KMS-11 (cell line): ENCODE data around the gene HERC6.

Experiments
- H2AFZ ChIP-seq: fragments of 200-600 bp; sonication (generic); 2 replicates; pipeline ENCODE4 v1.6.1; 2016; ENCODE audit warnings: antibody characterized with exemption, mixed run types, low read depth
- H3K27ac ChIP-seq: fragments of 200-600 bp; sonication (generic); 2 replicates; pipeline ENCODE4 v1.6.1; 2016; ENCODE audit warnings: mild to moderate bottlenecking, mixed run types
- H3K27me3 ChIP-seq: fragments of 200-600 bp; sonication (generic); 2 replicates; pipeline ENCODE4 v1.6.1; 2017; ENCODE audit warnings: mild to moderate bottlenecking, low read depth, mixed run types, moderate library complexity; ENCODE audit not compliant: insufficient read depth
- H3K36me3 ChIP-seq: fragments of 200-600 bp; sonication (generic); 2 replicates; pipeline ENCODE4 v1.6.1; 2017; ENCODE audit warnings: mild to moderate bottlenecking, mixed run types; ENCODE audit not compliant: insufficient read depth
- H3K4me1 ChIP-seq: fragments of 200-600 bp; sonication (generic); 2 replicates; pipeline ENCODE4 v1.6.1; 2016; ENCODE audit warnings: mild to moderate bottlenecking, low read depth, mixed run types; ENCODE audit not compliant: poor library complexity, severe bottlenecking
- H3K4me2 ChIP-seq: fragments of 200-600 bp; sonication (generic); 2 replicates; pipeline ENCODE4 v1.7.0; 2016; ENCODE audit warnings: mild to moderate bottlenecking, mixed run types
- H3K4me3 ChIP-seq: fragments of 200-600 bp; sonication (generic); IDR thresholded peaks from 2 replicates; pipeline ENCODE4 v1.6.1; 2017; ENCODE audit warnings: low read depth, low read length, mixed read lengths; ENCODE audit not compliant: insufficient read depth
- H3K79me2 ChIP-seq: fragments of 200-600 bp; sonication (generic); 2 replicates; pipeline ENCODE4 v1.6.1; 2016; ENCODE audit warnings: low read depth, mixed run types; ENCODE audit not compliant: insufficient read depth
- H3K9ac ChIP-seq: fragments of 200-600 bp; sonication (generic); 2 replicates; pipeline ENCODE4 v1.6.1; 2016; ENCODE audit warnings: mild to moderate bottlenecking, mixed run types
- H4K20me1 ChIP-seq: fragments of 200-600 bp; sonication (generic); 2 replicates; pipeline ENCODE4 v1.6.1; 2016; ENCODE audit warnings: mild to moderate bottlenecking, mixed run types; ENCODE audit not compliant: insufficient read depth
- CTCF ChIP-seq: fragments of 200-600 bp; sonication (generic); conservative IDR thresholded peaks from 2 replicates; pipeline ENCODE4 v1.6.1; 2017; ENCODE audit warnings: low read depth, mild to moderate bottlenecking, antibody characterized with exemption, low read length, moderate library complexity, mixed read lengths

Gene HERC6

GRCh38 chr4:88439161-88439760 lies 60.6 kb downstream of the HERC6 start:
- Histone ChIP-seq H4K20me1 (no peaks in the 10 kb centered on the region), H3K4me2 (no peak overlapping the region), H3K27ac (no peak overlapping the region)

GRCh38 chr4:88440146-88440545 lies 61.5 kb downstream of the HERC6 start:
- no peak overlapping the region for H2AFZ ChIP-seq
- H3K36me3 ChIP-seq = no peaks in the 10 kb centered on the region
- TF ChIP-seq CTCF = no peak
- no peaks in the 10 kb centered on the region for H3K79me2 ChIP-seq
- H4K20me1 ChIP-seq = no peaks in the 10 kb centered on the region
- no peak overlapping the region for H3K4me2 ChIP-seq
- H3K9ac ChIP-seq = no peak overlapping the region
- no peaks in the 10 kb centered on the region for H3K27me3 ChIP-seq
- H3K27ac ChIP-seq = no peak overlapping the region
- no peaks in the 10 kb centered on the region for H3K4me1 ChIP-seq
- H3K4me3 ChIP-seq = no peak overlapping the region

More at GRCh38 chr4:88439161-88439760, 60.6 kb downstream of the HERC6 start:
- no peaks in the 10 kb centered on the region for H3K27me3 ChIP-seq
- no peak for TF ChIP-seq CTCF
- H3K4me1 ChIP-seq = no peaks in the 10 kb centered on the region
- no peak overlapping the region for H2AFZ ChIP-seq
- no peak overlapping the region for H3K4me3 ChIP-seq
- no peak overlapping the region for H3K9ac ChIP-seq
- H3K79me2 ChIP-seq = no peaks in the 10 kb centered on the region
- H3K36me3 ChIP-seq = no peaks in the 10 kb centered on the region

GRCh38 chr4:88441696-88442095 lies 63.0 kb downstream of the HERC6 start:
- Histone ChIP-seq H3K27ac (no peak overlapping the region), H2AFZ (no peak overlapping the region), H3K79me2 (no peaks in the 10 kb centered on the region), H3K9ac (no peak overlapping the region), H3K4me1 (no peaks in the 10 kb centered on the region), H3K27me3 (no peaks in the 10 kb centered on the region), H3K36me3 (no peaks in the 10 kb centered on the region), H3K4me3 (no peak overlapping the region), H4K20me1 (no peaks in the 10 kb centered on the region), H3K4me2 (no peak overlapping the region)
- no peak for TF ChIP-seq CTCF

GRCh38 chr4:88442689-88443191 lies 64.1 kb downstream of the HERC6 start:
- H2AFZ ChIP-seq = no peak overlapping the region
- no peak overlapping the region for H3K9ac ChIP-seq
- no peaks in the 10 kb centered on the region for H3K36me3 ChIP-seq
- no peak for TF ChIP-seq CTCF
- no peaks in the 10 kb centered on the region for H3K27me3 ChIP-seq
- no peaks in the 10 kb centered on the region for H3K79me2 ChIP-seq
- H3K4me1 ChIP-seq = no peaks in the 10 kb centered on the region
- no peak overlapping the region for H3K4me3 ChIP-seq
- no peak overlapping the region for H3K27ac ChIP-seq
- H4K20me1 ChIP-seq = no peaks in the 10 kb centered on the region
- no peak overlapping the region for H3K4me2 ChIP-seq
